Keratinocyte (primary cell): ENCODE data around the gene RALGPS1.

ENCODE experiments used
- EZH2 ChIP-seq: IDR thresholded peaks from one replicate; pipeline ENCODE4 v1.6.1; 2012; ENCODE audit warnings: inconsistent platforms, mild to moderate bottlenecking, low read length, moderate library complexity
- TF ChIP-seq, protein P1 (sequence below), 3 experiments: IDR thresholded peaks in 1 of 3; conservative IDR thresholded peaks in 1 of 3; optimal IDR thresholded peaks in 1 of 3; 2 replicates in 2 of 3; 3 replicates in 1 of 3; pipeline versions ENCODE3 to v1.5.1; 2011; ENCODE audit warnings: low read length in 3 of 3, mild to moderate bottlenecking in 3 of 3, moderate library complexity in 2 of 3, control low read depth in 1 of 3, inconsistent platforms in 1 of 3; ENCODE audit not compliant: insufficient read depth in 2 of 3; ENCODE audit errors: extremely low read depth in 1 of 3

DNA sequence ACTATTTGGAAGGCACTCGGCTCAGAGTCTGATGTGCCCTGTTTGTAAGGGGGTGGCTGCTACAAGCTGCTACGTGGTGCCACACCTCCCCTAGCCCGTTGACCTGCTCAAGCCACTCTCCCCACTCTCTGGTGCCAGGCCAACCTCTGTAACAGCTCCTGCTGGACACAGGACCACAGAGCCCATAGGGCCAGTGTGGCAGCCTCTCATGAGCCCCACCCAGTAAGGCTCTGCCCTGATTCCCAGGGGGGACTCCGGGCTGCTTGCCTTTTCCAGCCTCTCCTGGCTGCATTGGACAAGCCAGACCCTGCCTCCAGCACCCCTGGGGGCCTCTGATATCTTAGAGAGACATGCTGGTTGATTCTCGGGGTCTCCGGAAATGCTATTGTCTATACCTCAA lies 261.2 kb downstream of the RALGPS1 start:
- TF ChIP-seq, protein P1, sequence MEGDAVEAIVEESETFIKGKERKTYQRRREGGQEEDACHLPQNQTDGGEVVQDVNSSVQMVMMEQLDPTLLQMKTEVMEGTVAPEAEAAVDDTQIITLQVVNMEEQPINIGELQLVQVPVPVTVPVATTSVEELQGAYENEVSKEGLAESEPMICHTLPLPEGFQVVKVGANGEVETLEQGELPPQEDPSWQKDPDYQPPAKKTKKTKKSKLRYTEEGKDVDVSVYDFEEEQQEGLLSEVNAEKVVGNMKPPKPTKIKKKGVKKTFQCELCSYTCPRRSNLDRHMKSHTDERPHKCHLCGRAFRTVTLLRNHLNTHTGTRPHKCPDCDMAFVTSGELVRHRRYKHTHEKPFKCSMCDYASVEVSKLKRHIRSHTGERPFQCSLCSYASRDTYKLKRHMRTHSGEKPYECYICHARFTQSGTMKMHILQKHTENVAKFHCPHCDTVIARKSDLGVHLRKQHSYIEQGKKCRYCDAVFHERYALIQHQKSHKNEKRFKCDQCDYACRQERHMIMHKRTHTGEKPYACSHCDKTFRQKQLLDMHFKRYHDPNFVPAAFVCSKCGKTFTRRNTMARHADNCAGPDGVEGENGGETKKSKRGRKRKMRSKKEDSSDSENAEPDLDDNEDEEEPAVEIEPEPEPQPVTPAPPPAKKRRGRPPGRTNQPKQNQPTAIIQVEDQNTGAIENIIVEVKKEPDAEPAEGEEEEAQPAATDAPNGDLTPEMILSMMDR (optimal IDR thresholded peaks at IDR 0.05 in 1 of 3, IDR thresholded peaks at IDR 0.05 in 1 of 3, conservative IDR thresholded peaks at IDR 0.05 in 1 of 3; ENCODE audit: extremely low read depth in 1 of 3, insufficient read depth in 2 of 3, low read length in 3 of 3): no peak
- no peak for TF ChIP-seq EZH2
